Memory B cell (primary cell): Measurements from ENCODE around the gene ABITRAM.
"Not testable (repeated sequence)": the region's sequence is repeated elsewhere in the genome, so short reads cannot be mapped to it uniquely, and the experiment has no call there.

ENCODE experiments used
- ATAC-seq: fragments of 150-1000 bp; cut with Tn5 transposase; 2 replicates; pipeline ENCODE4 v1.10.0; 2021; ENCODE audit warnings: low read depth, mild to moderate bottlenecking, moderate library complexity
- DNase-seq, 2 donors: peaks; one replicate each; pipeline ENCODE4 v3.0.0; 2022; ENCODE audit warnings: low spot score in 2 of 2
- H3K27ac Mint-ChIP-seq: one replicate; pipeline ENCODE4 v1.8.0; 2022; ENCODE audit warnings: mild to moderate bottlenecking, moderate library complexity, mixed read lengths
- H3K27me3 Mint-ChIP-seq: one replicate; pipeline ENCODE4 v1.8.0; 2022; ENCODE audit warnings: mixed read lengths
- H3K36me3 Mint-ChIP-seq: one replicate; pipeline ENCODE4 v1.8.0; 2022; ENCODE audit warnings: mild to moderate bottlenecking, mixed read lengths
- H3K4me1 Mint-ChIP-seq: one replicate; pipeline ENCODE4 v1.8.0; 2022; ENCODE audit warnings: mixed read lengths
- H3K4me3 Mint-ChIP-seq: one replicate; pipeline ENCODE4 v1.8.0; 2022; ENCODE audit warnings: mild to moderate bottlenecking, moderate library complexity, mixed read lengths
- H3K9me3 Mint-ChIP-seq: one replicate; pipeline ENCODE4 v1.8.0; 2022; ENCODE audit warnings: mixed read lengths

The ABITRAM gene

DNA sequence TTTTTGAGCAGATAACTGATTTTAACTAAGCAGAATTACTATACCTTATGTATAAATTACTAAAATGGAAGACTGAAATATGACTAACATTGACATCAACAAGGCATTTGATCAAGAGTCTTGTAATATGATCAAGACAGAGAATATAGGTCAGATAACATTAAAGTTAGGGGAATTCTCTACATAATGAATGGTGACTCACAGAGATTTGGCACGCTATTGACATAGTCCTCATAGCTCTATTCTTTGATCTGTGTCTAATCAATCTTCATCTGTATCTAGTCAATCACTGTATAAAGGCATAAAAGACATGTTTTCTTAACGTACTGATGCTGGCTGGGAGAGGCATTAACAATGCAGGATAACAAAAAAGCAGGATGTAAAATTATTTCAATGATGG lies 17.4 kb downstream of the ABITRAM start:
- no peaks in the 10 kb centered on the region for H3K27me3 Mint-ChIP-seq
- DNase-seq = no peak
- H3K4me3 Mint-ChIP-seq = no peak overlapping the region
- ATAC-seq = no peak
- H3K27ac Mint-ChIP-seq = no peak overlapping the region
- H3K4me1 Mint-ChIP-seq = no peaks in the 10 kb centered on the region
- no peaks in the 10 kb centered on the region for H3K9me3 Mint-ChIP-seq
- no peaks in the 10 kb centered on the region for H3K36me3 Mint-ChIP-seq

DNA sequence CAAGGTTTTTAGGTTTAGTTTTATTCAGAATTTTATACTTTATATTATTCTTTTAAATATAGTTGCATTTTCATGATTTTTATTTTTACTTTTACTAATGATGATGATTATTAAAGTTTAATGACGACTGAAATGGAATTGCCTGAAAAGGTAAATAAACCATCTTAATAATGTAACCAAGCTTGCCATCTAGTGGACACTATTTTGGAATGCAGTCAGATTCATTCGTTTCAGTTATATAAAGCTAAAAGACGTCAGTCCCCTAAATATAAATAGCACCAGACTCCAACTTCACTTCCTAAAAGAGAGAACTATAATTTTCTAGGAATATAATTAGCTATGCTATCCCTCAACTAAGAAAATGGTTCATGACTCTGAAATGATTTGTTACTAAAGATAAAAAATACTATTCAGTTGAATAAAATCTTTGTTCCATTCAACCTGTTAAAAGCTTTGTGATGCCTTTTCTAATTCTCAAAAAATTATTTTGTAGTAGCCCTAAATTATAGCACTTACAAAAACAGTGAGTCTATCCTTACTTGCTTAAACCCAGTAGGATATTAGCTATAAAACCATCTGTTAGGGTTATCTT lies 19.9 kb downstream of the ABITRAM start:
- Mint-ChIP-seq H3K27ac (no peak overlapping the region), H3K4me1 (no peaks in the 10 kb centered on the region), H3K36me3 (no peaks in the 10 kb centered on the region), H3K27me3 (no peaks in the 10 kb centered on the region), H3K9me3 (no peaks in the 10 kb centered on the region), H3K4me3 (no peak overlapping the region)
- ATAC-seq = peak; percentile 35
- DNase-seq = peak in 1 of 2 donors; percentile 2

DNA sequence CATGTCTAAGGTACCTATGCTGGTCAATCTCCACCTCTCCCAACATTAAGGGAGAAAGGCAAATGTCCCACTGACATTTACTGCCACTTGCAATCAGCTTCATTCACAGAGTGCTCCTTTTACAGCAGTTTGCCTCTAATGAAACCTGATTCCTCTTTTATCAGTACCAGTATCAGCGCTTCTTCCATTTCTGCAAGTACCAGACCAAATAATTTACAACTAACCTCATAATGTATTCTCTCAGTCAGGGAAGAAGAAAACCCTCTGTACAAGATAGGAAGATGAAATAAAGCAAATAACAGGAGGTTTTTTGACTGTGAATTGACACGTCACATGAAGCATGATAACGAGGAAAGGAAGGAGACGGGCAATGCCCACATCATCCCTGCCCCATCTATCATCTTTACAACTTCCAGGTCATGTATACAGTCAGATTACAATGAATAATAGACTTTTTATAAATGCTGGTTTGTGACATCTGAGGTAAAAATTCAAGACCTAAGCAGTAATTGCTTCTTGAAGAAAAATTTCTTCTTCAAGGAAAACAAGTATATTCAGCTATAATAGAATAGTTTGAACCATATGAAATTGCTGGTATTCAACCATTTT lies 21.9 kb downstream of the ABITRAM start:
- Mint-ChIP-seq H3K36me3 (no peaks in the 10 kb centered on the region), H3K27me3 (no peaks in the 10 kb centered on the region), H3K27ac (no peak overlapping the region), H3K9me3 (no peaks in the 10 kb centered on the region), H3K4me3 (no peak overlapping the region), H3K4me1 (no peaks in the 10 kb centered on the region)
- no peak for DNase-seq
- ATAC-seq = no peak

DNA sequence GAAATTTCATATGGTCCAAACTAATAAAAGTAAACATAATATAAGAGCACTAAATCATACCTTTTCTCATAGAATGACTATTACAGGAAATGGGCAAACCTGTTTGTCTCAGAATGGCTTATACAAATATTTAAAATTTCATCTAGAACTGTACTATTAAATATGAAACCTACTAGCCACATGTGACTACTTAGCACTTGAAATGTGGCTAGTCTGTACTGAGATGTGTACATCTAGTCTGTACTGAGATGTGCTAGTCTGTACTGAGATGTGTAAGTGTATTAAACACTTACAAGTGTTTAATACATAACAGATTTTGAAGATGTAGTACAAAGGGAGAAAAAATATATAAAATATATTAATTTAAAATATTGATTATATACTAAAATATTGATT lies 22.4 kb downstream of the ABITRAM start:
- no peaks in the 10 kb centered on the region for H3K4me1 Mint-ChIP-seq
- ATAC-seq (no peak), DNase-seq (no peak)
- H3K9me3 Mint-ChIP-seq = no peaks in the 10 kb centered on the region
- H3K36me3 Mint-ChIP-seq = no peaks in the 10 kb centered on the region
- no peak overlapping the region for H3K27ac Mint-ChIP-seq
- no peaks in the 10 kb centered on the region for H3K27me3 Mint-ChIP-seq
- H3K4me3 Mint-ChIP-seq = no peak overlapping the region

DNA sequence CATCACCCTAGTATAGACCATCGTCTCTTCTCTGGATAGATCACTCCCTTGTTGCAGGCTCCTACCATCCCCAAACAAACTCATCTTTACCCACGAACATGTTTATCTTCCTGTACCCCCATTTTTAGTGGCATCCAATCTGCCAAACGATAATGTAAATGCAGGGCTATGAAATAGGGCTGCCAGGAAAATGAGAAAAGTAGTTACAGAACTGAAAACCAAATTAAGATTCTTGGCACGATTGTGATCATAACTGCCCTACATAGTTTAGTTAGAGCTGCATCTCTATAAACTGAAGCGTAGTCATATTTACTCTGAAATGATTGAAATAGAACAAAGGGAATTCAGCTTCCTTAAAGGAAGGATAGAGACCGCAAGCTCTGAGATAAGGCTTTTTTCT lies 26.1 kb downstream of the ABITRAM start:
- Mint-ChIP-seq H3K4me1 (no peaks in the 10 kb centered on the region), H3K27ac (no peak overlapping the region), H3K4me3 (no peak overlapping the region), H3K36me3 (no peaks in the 10 kb centered on the region), H3K9me3 (no peaks in the 10 kb centered on the region), H3K27me3 (no peaks in the 10 kb centered on the region)
- ATAC-seq = no peak
- DNase-seq = no peak

DNA sequence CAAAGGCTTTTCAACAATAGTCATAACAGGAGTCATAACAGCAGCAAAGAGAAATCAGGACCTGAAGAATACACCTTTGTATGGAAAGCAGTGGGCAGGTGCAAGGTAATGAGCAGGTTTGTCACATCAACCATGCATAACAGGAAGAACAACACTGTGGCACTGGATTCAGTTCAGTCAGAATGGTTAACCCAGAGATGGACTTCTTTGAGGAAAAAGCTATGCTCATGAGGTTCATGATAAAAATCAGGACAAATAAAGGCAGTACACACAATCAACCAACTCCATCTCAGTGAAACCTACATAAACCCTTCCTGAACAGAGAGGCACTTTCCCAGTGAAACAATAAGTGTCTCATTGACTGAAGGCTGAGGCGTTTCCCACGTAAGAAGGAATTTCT lies 27.0 kb downstream of the ABITRAM start:
- no peak for ATAC-seq
- Mint-ChIP-seq H3K36me3 (no peaks in the 10 kb centered on the region), H3K27ac (no peak overlapping the region)

DNA sequence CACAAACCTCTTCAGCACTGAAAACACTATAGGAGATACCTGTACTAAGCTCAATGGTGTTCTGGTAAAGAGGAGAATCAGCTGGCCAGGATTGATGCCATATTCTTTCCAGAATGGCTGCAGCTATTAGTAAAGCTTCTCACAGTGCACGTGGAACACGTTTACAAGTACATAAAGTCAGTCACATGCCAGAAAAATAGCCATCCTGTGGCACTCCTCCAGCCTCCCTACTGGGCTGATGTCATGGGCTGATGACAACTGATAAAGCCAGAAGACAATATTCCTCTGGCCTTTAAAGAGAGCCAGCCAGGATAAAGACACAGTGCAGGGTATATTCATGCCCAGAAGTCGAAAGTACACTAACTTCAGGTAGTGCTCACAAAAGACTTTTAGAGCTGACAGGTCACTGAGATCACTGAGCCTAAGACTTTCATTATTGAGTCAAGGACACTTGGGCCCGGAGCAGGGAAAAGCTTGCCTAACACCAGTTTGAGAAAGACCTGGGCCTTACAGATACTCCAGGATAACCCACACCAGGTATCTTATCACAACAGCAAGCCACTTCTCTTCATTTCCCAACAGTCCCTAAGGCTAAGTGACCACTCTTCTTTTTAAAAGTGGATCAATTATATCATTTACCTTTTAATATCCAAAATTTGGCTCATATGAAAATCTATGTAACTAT lies 29.4 kb downstream of the ABITRAM start:
- H3K4me1 Mint-ChIP-seq = no peaks in the 10 kb centered on the region
- no peak overlapping the region for H3K4me3 Mint-ChIP-seq
- ATAC-seq (no peak), DNase-seq (no peak)
- no peaks in the 10 kb centered on the region for H3K9me3 Mint-ChIP-seq
- H3K36me3 Mint-ChIP-seq = no peaks in the 10 kb centered on the region
- no peaks in the 10 kb centered on the region for H3K27me3 Mint-ChIP-seq
- H3K27ac Mint-ChIP-seq = no peak overlapping the region

More for the DNA sequence above, 27.0 kb downstream of the ABITRAM start:
- Mint-ChIP-seq H3K4me1 (no peaks in the 10 kb centered on the region), H3K9me3 (no peaks in the 10 kb centered on the region), H3K27me3 (no peaks in the 10 kb centered on the region), H3K4me3 (no peak overlapping the region)
- no peak for DNase-seq

DNA sequence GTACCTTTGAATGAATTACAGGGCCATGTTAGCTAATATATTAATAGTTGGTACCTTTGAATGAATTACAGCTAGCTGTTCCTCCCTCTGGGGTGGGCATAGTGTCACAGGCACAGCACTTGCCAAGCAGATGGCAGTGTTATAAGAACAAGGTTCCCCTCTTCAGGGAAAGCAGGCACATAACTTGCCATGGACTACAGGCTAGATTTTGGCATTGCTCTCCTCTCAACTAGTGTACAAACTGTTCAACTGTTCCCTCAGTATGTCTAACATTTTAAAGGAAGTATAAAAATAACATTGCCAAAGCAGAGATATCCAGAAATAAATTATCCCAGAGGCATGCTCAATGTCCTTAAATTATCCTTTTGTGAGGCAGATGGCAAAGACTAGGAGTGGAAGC lies 33.7 kb downstream of the ABITRAM start:
- no peaks in the 10 kb centered on the region for H3K4me1 Mint-ChIP-seq
- H3K4me3 Mint-ChIP-seq = no peak overlapping the region
- H3K27ac Mint-ChIP-seq = no peak overlapping the region
- H3K9me3 Mint-ChIP-seq = peaks cover 9% of the 10 kb centered on the region
- DNase-seq (no peak), ATAC-seq (no peak)
- H3K27me3 Mint-ChIP-seq = no peaks in the 10 kb centered on the region
- H3K36me3 Mint-ChIP-seq = no peaks in the 10 kb centered on the region

DNA sequence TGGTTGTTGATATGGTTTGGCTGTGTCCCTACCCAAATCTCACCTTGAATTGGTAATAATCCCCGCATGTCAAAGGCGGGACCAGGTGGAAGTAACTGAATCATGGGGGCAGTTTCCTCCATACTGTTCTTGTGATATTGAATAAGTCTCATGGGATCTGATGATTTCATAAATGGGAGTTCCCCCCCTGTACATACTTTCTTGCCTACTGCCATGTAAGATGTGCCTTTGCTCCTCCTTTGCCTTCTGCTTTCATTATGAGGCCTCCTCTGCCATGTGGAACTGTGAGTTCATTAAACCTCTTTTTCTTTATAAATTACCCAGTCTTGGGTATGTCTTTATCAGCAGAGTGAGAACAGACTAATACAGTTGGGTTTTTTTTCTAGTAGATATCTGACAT lies 37.2 kb downstream of the ABITRAM start:
- H3K36me3 Mint-ChIP-seq, H3K27ac Mint-ChIP-seq, H3K9me3 Mint-ChIP-seq, DNase-seq, H3K4me3 Mint-ChIP-seq, H3K4me1 Mint-ChIP-seq, H3K27me3 Mint-ChIP-seq, ATAC-seq: not testable (repeated sequence)

DNA sequence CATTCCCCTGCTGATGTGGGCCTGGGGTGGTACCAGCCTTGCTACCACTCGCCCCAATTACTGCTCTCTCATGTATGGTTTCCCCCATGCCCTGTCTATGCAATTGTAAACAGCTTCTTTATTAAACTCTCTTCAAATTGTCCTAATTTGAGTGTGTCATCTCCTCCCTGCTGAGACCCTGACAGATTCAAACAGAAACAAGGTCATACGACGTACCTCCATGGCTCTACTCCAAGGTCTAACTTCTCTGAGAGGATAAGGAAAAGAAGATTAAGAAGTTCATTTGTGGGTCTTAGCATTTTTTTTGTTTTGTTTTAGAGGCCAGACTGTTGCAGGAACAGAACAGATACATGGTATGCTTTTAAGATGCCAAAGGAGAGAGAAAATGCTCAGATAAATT lies 38.0 kb downstream of the ABITRAM start:
- ATAC-seq = no peak
- Mint-ChIP-seq H3K36me3 (no peaks in the 10 kb centered on the region), H3K9me3 (peaks cover 9% of the 10 kb centered on the region), H3K4me3 (no peak overlapping the region), H3K27ac (no peak overlapping the region), H3K27me3 (no peaks in the 10 kb centered on the region), H3K4me1 (no peaks in the 10 kb centered on the region)
- DNase-seq = no peak

DNA sequence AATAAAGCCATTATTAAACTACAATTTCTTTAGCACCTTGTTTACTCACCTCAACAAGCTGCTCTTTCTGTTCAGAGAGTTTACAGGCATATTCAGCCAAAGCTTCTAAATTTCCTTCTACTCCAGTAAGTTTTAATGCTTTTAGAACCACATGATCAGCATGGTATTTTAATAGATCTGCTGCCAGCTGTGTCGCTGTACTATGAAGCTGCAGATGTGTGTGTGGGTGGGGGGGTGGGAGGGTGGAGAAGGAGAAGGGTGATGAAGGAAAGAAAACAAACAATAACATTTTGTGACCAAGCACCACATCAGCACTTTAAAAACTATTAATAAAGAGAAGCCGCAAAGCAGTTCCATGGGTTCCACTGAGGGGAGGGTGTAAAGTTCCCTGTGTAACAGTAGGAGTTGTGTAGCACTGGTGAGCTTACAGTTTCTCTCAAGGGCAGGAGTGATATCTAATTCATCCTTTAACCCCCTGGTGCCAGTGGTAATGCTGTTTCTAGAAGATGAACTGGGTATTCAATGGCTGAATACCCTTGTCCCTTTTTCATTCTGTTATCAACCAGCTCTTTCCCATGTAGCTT lies 38.5 kb downstream of the ABITRAM start:
- no peak for DNase-seq
- no peaks in the 10 kb centered on the region for H3K36me3 Mint-ChIP-seq
- H3K4me1 Mint-ChIP-seq = no peaks in the 10 kb centered on the region
- no peak for ATAC-seq
- H3K9me3 Mint-ChIP-seq = peaks cover 9% of the 10 kb centered on the region
- H3K27me3 Mint-ChIP-seq = no peaks in the 10 kb centered on the region
- no peak overlapping the region for H3K4me3 Mint-ChIP-seq
- H3K27ac Mint-ChIP-seq = no peak overlapping the region

DNA sequence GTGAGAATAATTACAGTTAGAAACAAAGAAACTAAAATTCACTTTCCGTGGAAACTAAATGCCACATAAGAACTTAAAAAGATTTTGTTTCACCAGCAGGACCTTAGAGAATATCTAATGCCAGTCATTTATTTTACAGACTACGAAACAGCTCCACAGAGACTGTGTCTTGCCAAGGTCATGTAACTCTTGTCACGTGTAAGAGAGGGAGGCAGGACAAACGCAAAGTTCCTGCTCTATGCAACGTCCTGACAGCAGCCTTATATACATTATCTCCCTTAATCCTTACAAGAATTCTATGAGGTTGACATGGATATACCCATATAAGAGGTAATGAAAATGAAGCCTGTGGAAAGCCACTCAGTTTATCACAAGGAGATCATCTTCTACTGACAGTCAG lies 39.7 kb downstream of the ABITRAM start:
- Mint-ChIP-seq H3K27ac (no peak overlapping the region), H3K4me1 (no peaks in the 10 kb centered on the region), H3K36me3 (no peaks in the 10 kb centered on the region), H3K4me3 (no peak overlapping the region), H3K27me3 (no peaks in the 10 kb centered on the region), H3K9me3 (peaks cover 9% of the 10 kb centered on the region)
- no peak for DNase-seq
- no peak for ATAC-seq

DNA sequence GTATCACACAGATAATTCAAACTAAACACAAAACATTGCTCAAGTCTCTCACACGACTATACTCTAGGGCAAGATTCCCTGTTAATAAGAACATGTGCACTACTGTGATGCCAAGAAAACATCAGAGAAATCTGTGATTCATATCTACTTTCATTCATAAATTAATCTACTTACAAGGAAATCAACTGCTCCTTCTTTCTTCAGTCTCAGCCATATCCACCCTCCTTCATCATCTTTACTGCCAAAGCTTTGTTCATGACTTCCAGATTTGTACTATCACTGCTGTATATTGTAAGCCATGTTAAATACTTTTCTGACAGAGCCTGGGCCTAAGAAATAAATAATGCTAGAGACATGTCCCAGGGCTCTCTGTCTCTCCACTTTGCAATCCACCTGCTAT lies 44.0 kb downstream of the ABITRAM start:
- H3K27me3 Mint-ChIP-seq = no peaks in the 10 kb centered on the region
- no peak overlapping the region for H3K27ac Mint-ChIP-seq
- H3K4me1 Mint-ChIP-seq = no peaks in the 10 kb centered on the region
- H3K9me3 Mint-ChIP-seq = no peaks in the 10 kb centered on the region
- no peaks in the 10 kb centered on the region for H3K36me3 Mint-ChIP-seq
- no peak overlapping the region for H3K4me3 Mint-ChIP-seq
- no peak for DNase-seq
- ATAC-seq = no peak

DNA sequence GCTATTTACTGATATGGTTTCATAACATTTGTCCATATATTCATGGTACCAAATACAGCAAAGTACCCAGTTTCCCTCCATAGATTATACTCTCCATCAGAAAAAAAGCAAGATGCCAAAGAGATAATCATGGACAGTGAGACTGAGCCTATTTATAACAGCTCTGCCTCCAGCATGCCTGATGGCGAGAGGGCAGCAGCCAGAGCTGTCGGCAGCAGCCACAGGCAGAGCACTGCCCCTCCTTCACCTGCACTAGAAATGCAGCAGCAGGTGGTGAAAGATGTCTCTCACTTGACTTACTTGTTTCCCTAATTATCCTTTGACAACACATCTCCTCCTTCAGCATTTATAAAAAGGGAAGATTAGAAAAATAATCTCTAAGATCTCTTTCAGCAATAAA lies 46.7 kb downstream of the ABITRAM start:
- ATAC-seq (no peak), DNase-seq (no peak)
- Mint-ChIP-seq H3K27me3 (no peaks in the 10 kb centered on the region), H3K4me3 (no peak overlapping the region), H3K27ac (no peak overlapping the region), H3K36me3 (no peaks in the 10 kb centered on the region), H3K4me1 (no peaks in the 10 kb centered on the region), H3K9me3 (no peaks in the 10 kb centered on the region)
